K562 (cell line): ENCODE measurements around the gene CSKMT. TPM values are rescaled to one million over a fixed set of nuclear protein-coding genes. Genes with fewer than 3 reads are reported as not detected.
A peak's percentile ranks its signal among the peaks of the same experiment; 100 is the strongest.

Source experiments
- CTBP1 ChIP-seq: fragments of 450-650 bp; IDR thresholded peaks from 2 replicates; pipeline ENCODE4 v1.6.1; 2016; ENCODE audit warnings: borderline replicate concordance
- ETV1 ChIP-seq: fragments of 450-650 bp; conservative IDR thresholded peaks from 2 replicates; pipeline ENCODE4 v1.6.1; 2016; ENCODE audit warnings: missing genetic modification characterization, control low read depth, low read depth, missing compliant biosample characterization
- FOXK2 ChIP-seq, 2 experiments: fragments of 450-650 bp; IDR thresholded peaks in 1 of 2; conservative IDR thresholded peaks in 1 of 2; 2 replicates each; pipeline ENCODE4 v1.6.1; 2016; ENCODE audit warnings: low read depth in 2 of 2, mild to moderate bottlenecking in 1 of 2
- GTF2A2 ChIP-seq: IDR thresholded peaks from 2 replicates; pipeline ENCODE4 v1.6.1; 2016; ENCODE audit warnings: mild to moderate bottlenecking, missing genetic modification characterization, missing compliant biosample characterization
- IRF9 ChIP-seq: fragments of 450-650 bp; IDR thresholded peaks from 2 replicates; pipeline ENCODE4 v1.6.1; 2016; ENCODE audit warnings: missing biosample characterization, missing genetic modification characterization
- KDM2B ChIP-seq: fragments of 250-450 bp; sonication (Bioruptor Pico); IDR thresholded peaks from 2 replicates; pipeline ENCODE4 v1.8.0; 2021; ENCODE audit warnings: mild to moderate bottlenecking, moderate library complexity
- KLF16 ChIP-seq: IDR thresholded peaks from 2 replicates; pipeline ENCODE4 v1.6.1; 2016; ENCODE audit warnings: antibody characterized with exemption
- RB1 ChIP-seq: fragments of 450-650 bp; IDR thresholded peaks from 2 replicates; pipeline ENCODE4 v1.6.1; 2017; ENCODE audit warnings: low read depth, mild to moderate bottlenecking
- SIN3A ChIP-seq, 2 experiments: fragments of 150-350 bp in 1 of 2; IDR thresholded peaks; 2 replicates each; pipeline ENCODE4 v1.6.1; 2011 to 2016; ENCODE audit warnings: borderline replicate concordance in 2 of 2, low read depth in 2 of 2, low read length in 2 of 2, mild to moderate bottlenecking in 2 of 2, moderate library complexity in 2 of 2; ENCODE audit not compliant: control insufficient read depth in 1 of 2
- SMC3 ChIP-seq: conservative IDR thresholded peaks from 2 replicates; pipeline ENCODE4 v1.6.1; 2011; ENCODE audit warnings: low read depth, low read length, improper control_type of control experiment; ENCODE audit not compliant: insufficient read depth
- SNIP1 ChIP-seq: fragments of 450-650 bp; IDR thresholded peaks from 2 replicates; pipeline ENCODE4 v1.7.1; 2017; ENCODE audit warnings: low read depth, mild to moderate bottlenecking
- SP1 ChIP-seq: sonication (generic); formaldehyde crosslinking; IDR thresholded peaks from 2 replicates; pipeline ENCODE4 v1.8.1; 2022; ENCODE audit warnings: mild to moderate bottlenecking, missing genetic modification reagents
- SRF ChIP-seq, 2 experiments: fragments of 250-450, 450-650 bp in 1 of 2; sonication (Bioruptor Pico) in 1 of 2; sonication (generic) in 1 of 2; formaldehyde crosslinking; IDR thresholded peaks; 2 replicates each; pipeline versions ENCODE4 v1.5.0 to v1.5.1; 2020 to 2022; ENCODE audit warnings: mild to moderate bottlenecking in 1 of 2, missing genetic modification reagents in 1 of 2
- THAP7 ChIP-seq: fragments of 250-450 bp; sonication (Bioruptor Pico); IDR thresholded peaks from 2 replicates; pipeline ENCODE4 v1.5.0; 2021
- ZNF165 ChIP-seq: fragments of 250-450 bp; sonication (Bioruptor Pico); IDR thresholded peaks from 2 replicates; pipeline ENCODE4 v1.4.0; 2020; ENCODE audit warnings: borderline replicate concordance
- ZNF23 ChIP-seq: fragments of 250-450 bp; sonication (Bioruptor Pico); IDR thresholded peaks from 2 replicates; pipeline ENCODE4 v1.4.0; 2020; ENCODE audit warnings: mild to moderate bottlenecking
- ZNF518B ChIP-seq: fragments of 250-450 bp; sonication (Bioruptor Pico); IDR thresholded peaks from 2 replicates; pipeline ENCODE4 v1.5.0; 2021; ENCODE audit warnings: mild to moderate bottlenecking, moderate library complexity
- ZNF57 ChIP-seq: fragments of 450-650 bp; formaldehyde crosslinking; IDR thresholded peaks from 2 replicates; pipeline ENCODE4 v1.4.0; 2020; ENCODE audit warnings: mild to moderate bottlenecking, moderate library complexity
- polyA plus RNA-seq, 8 experiments: library from polyadenylated mRNA; depleted of rRNA in 4 of 8; stranded (reverse) in 5 of 8; unstranded in 3 of 8; fragments of >200 nt; fragmentation: Nextera tagmentation in 2 of 8; fragmentation: Illumina TruSeq in 1 of 8; extraction: Ambion mirVana in 2 of 8; extraction: Trizol in 1 of 8; gene quantifications; 2 replicates each; pipeline versions ENCODE4 v1.2.1 to v1.2.3, GENCODE V29; 2011 to 2014; ENCODE audit warnings: inconsistent platforms in 1 of 8, missing spikeins in 1 of 8
- total RNA-seq, 7 experiments: library from RNA; depleted of rRNA in 6 of 7; stranded (reverse); fragments of >200 nt in 6 of 7; fragmentation: Illumina TruSeq in 2 of 7; extraction: Trizol in 2 of 7; gene quantifications; 2 replicates each; pipeline versions ENCODE4 v1.2.1 to v1.2.3, GENCODE V29; 2011 to 2021; ENCODE audit warnings: low replicate concordance in 1 of 7
- TF ChIP-seq, protein P1 (sequence below): IDR thresholded peaks from 2 replicates; pipeline ENCODE4 v1.6.1; 2016; ENCODE audit warnings: missing genetic modification characterization, missing compliant biosample characterization
- TF ChIP-seq, protein P2 (sequence below): sonication (generic); formaldehyde crosslinking; IDR thresholded peaks from 2 replicates; pipeline ENCODE4 v1.8.0; 2023; ENCODE audit warnings: mild to moderate bottlenecking, missing genetic modification reagents

CSKMT gene
- total and polyA plus RNA-seq, 9 of the 15 experiments (the other 6 are each of a cell fraction or from before 2014, with no cell fraction given): 10.3 to 108 (median 27.2) TPM

DNA sequence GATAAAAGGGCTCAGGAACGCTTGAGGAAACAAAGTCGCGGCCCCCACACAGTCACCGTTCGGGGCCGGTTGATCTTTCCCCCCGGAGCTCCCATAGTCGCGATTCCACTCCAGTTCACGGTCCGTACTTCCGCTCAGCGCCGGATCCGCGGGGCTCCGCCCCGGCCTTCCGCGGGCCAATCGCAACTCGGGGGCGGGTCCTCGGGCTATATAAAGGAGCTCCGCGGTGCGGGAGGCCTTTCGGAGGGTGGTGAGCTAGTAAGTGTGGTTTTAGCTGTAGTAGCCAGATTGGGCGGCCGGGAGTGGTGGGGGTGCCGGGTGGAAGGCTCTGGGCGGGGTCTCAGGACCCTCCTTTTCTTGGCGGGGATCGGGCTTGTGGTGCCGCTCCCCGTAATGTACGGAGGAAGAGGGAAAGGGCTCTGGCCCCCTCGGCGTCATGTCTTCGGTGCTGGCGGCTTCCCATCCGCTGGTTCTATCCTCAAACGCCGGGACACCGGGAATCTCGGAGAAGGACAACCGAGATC is at the start of gene CSKMT, which contains the start of gene C11orf98 (continued):
- no peak; the same call in 1 of the 2 replicates for TF ChIP-seq CTBP1
- TF ChIP-seq ZNF165: no peak
- TF ChIP-seq, protein P1, sequence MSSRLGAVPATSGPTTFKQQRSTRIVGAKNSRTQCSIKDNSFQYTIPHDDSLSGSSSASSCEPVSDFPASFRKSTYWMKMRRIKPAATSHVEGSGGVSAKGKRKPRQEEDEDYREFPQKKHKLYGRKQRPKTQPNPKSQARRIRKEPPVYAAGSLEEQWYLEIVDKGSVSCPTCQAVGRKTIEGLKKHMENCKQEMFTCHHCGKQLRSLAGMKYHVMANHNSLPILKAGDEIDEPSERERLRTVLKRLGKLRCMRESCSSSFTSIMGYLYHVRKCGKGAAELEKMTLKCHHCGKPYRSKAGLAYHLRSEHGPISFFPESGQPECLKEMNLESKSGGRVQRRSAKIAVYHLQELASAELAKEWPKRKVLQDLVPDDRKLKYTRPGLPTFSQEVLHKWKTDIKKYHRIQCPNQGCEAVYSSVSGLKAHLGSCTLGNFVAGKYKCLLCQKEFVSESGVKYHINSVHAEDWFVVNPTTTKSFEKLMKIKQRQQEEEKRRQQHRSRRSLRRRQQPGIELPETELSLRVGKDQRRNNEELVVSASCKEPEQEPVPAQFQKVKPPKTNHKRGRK (tag): no peak
- 0 out of 4 replicates have a peak, but pooled peaks of 1 of the 2 experiments have one; percentile 17 for TF ChIP-seq FOXK2 (conservative IDR thresholded peaks at IDR 0.05 in 1 of 2, IDR thresholded peaks at IDR 0.05 in 1 of 2; ENCODE audit: low read depth in 2 of 2)
- TF ChIP-seq RB1: peak; percentile 78; the same call in 1 of the 2 replicates
- TF ChIP-seq ZNF23 (CRISPR knock-in tag): 0 out of 2 replicates have a peak, but pooled peaks have one; percentile 66
- peak; percentile 95 for TF ChIP-seq GTF2A2 (tag)
- 0 out of 2 replicates have a peak, but pooled peaks have one; percentile 24 for TF ChIP-seq KDM2B
- TF ChIP-seq KLF16: no peak
- TF ChIP-seq SMC3: no peak
- TF ChIP-seq SP1 (CRISPR knock-in tag): peak; percentile 100
- TF ChIP-seq IRF9 (tag): no peak
- TF ChIP-seq, protein P2, sequence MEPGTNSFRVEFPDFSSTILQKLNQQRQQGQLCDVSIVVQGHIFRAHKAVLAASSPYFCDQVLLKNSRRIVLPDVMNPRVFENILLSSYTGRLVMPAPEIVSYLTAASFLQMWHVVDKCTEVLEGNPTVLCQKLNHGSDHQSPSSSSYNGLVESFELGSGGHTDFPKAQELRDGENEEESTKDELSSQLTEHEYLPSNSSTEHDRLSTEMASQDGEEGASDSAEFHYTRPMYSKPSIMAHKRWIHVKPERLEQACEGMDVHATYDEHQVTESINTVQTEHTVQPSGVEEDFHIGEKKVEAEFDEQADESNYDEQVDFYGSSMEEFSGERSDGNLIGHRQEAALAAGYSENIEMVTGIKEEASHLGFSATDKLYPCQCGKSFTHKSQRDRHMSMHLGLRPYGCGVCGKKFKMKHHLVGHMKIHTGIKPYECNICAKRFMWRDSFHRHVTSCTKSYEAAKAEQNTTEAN (CRISPR knock-in tag): no peak
- TF ChIP-seq ZNF57 (CRISPR knock-in tag): no peak
- peak; percentile 86 for TF ChIP-seq ETV1 (tag)
- peak; percentile 92; the same call in 1 of the 2 replicates for TF ChIP-seq THAP7 (CRISPR knock-in tag)
- no peak for TF ChIP-seq SNIP1
- peak; percentile 75; the same call in 1 of the 2 replicates for TF ChIP-seq ZNF518B (CRISPR knock-in tag)
- peak in 1 of 2 experiments; percentile 86; a peak in 2 of 4 replicates for TF ChIP-seq SIN3A (IDR thresholded peaks at IDR 0.05; ENCODE audit: borderline replicate concordance in 2 of 2, control insufficient read depth in 1 of 2, low read depth in 2 of 2, low read length in 2 of 2)
- TF ChIP-seq SRF (CRISPR knock-in tag; IDR thresholded peaks at IDR 0.05): peak in 1 of 2 experiments; percentile 59; a peak in 2 of 4 replicates
